ENCODE results near the gene FBXL13.

DNA sequence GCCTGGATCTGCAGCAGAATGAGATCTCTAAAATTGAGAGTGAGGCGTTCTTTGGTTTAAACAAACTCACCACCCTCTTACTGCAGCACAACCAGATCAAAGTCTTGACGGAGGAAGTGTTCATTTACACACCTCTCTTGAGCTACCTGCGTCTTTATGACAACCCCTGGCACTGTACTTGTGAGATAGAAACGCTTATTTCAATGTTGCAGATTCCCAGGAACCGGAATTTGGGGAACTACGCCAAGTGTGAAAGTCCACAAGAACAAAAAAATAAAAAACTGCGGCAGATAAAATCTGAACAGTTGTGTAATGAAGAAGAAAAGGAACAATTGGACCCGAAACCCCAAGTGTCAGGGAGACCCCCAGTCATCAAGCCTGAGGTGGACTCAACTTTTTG lies 140.4 kb downstream of the FBXL13 start:
- TF ChIP-seq, protein P1, sequence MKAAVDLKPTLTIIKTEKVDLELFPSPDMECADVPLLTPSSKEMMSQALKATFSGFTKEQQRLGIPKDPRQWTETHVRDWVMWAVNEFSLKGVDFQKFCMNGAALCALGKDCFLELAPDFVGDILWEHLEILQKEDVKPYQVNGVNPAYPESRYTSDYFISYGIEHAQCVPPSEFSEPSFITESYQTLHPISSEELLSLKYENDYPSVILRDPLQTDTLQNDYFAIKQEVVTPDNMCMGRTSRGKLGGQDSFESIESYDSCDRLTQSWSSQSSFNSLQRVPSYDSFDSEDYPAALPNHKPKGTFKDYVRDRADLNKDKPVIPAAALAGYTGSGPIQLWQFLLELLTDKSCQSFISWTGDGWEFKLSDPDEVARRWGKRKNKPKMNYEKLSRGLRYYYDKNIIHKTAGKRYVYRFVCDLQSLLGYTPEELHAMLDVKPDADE (IDR thresholded peaks at IDR 0.05) = no peak
- TF ChIP-seq, protein P2, sequence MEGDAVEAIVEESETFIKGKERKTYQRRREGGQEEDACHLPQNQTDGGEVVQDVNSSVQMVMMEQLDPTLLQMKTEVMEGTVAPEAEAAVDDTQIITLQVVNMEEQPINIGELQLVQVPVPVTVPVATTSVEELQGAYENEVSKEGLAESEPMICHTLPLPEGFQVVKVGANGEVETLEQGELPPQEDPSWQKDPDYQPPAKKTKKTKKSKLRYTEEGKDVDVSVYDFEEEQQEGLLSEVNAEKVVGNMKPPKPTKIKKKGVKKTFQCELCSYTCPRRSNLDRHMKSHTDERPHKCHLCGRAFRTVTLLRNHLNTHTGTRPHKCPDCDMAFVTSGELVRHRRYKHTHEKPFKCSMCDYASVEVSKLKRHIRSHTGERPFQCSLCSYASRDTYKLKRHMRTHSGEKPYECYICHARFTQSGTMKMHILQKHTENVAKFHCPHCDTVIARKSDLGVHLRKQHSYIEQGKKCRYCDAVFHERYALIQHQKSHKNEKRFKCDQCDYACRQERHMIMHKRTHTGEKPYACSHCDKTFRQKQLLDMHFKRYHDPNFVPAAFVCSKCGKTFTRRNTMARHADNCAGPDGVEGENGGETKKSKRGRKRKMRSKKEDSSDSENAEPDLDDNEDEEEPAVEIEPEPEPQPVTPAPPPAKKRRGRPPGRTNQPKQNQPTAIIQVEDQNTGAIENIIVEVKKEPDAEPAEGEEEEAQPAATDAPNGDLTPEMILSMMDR (conservative IDR thresholded peaks at IDR 0.05; ENCODE audit: low read depth in 2 of 2) = no peak
- TF ChIP-seq EZH2 (IDR thresholded peaks at IDR 0.05; ENCODE audit: low read depth, unreplicated experiment) (no peak), CREB1 (CRISPR knock-in tag; IDR thresholded peaks at IDR 0.05; ENCODE audit: low read depth) (no peak), EZH2phosphoT487 (IDR thresholded peaks at IDR 0.05; ENCODE audit: unreplicated experiment) (no peak), POLR2AphosphoS5 (IDR thresholded peaks at IDR 0.05; ENCODE audit: low read depth) (no peak), ZNF114 (CRISPR knock-in tag; IDR thresholded peaks at IDR 0.05) (no peak), JUNB (IDR thresholded peaks at IDR 0.05; ENCODE audit: unreplicated experiment) (no peak)
- TF ChIP-seq, protein P3, sequence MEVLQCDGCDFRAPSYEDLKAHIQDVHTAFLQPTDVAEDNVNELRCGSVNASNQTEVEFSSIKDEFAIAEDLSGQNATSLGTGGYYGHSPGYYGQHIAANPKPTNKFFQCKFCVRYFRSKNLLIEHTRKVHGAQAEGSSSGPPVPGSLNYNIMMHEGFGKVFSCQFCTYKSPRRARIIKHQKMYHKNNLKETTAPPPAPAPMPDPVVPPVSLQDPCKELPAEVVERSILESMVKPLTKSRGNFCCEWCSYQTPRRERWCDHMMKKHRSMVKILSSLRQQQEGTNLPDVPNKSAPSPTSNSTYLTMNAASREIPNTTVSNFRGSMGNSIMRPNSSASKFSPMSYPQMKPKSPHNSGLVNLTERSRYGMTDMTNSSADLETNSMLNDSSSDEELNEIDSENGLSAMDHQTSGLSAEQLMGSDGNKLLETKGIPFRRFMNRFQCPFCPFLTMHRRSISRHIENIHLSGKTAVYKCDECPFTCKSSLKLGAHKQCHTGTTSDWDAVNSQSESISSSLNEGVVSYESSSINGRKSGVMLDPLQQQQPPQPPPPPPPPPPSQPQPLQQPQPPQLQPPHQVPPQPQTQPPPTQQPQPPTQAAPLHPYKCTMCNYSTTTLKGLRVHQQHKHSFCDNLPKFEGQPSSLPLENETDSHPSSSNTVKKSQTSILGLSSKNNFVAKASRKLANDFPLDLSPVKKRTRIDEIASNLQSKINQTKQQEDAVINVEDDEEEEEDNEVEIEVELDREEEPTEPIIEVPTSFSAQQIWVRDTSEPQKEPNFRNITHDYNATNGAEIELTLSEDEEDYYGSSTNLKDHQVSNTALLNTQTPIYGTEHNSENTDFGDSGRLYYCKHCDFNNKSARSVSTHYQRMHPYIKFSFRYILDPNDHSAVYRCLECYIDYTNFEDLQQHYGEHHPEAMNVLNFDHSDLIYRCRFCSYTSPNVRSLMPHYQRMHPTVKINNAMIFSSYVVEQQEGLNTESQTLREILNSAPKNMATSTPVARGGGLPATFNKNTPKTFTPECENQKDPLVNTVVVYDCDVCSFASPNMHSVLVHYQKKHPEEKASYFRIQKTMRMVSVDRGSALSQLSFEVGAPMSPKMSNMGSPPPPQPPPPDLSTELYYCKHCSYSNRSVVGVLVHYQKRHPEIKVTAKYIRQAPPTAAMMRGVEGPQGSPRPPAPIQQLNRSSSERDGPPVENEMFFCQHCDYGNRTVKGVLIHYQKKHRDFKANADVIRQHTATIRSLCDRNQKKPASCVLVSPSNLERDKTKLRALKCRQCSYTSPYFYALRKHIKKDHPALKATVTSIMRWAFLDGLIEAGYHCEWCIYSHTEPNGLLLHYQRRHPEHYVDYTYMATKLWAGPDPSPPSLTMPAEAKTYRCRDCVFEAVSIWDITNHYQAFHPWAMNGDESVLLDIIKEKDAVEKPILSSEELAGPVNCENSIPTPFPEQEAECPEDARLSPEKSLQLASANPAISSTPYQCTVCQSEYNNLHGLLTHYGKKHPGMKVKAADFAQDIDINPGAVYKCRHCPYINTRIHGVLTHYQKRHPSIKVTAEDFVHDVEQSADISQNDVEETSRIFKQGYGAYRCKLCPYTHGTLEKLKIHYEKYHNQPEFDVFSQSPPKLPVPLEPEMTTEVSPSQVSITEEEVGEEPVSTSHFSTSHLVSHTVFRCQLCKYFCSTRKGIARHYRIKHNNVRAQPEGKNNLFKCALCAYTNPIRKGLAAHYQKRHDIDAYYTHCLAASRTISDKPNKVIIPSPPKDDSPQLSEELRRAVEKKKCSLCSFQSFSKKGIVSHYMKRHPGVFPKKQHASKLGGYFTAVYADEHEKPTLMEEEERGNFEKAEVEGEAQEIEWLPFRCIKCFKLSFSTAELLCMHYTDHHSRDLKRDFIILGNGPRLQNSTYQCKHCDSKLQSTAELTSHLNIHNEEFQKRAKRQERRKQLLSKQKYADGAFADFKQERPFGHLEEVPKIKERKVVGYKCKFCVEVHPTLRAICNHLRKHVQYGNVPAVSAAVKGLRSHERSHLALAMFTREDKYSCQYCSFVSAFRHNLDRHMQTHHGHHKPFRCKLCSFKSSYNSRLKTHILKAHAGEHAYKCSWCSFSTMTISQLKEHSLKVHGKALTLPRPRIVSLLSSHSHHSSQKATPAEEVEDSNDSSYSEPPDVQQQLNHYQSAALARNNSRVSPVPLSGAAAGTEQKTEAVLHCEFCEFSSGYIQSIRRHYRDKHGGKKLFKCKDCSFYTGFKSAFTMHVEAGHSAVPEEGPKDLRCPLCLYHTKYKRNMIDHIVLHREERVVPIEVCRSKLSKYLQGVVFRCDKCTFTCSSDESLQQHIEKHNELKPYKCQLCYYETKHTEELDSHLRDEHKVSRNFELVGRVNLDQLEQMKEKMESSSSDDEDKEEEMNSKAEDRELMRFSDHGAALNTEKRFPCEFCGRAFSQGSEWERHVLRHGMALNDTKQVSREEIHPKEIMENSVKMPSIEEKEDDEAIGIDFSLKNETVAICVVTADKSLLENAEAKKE (CRISPR knock-in tag; IDR thresholded peaks at IDR 0.05) = no peak

Data from GM23338 (cell line).